ENCODE results near the gene HOXC11. TPM values are rescaled to one million over a fixed set of nuclear protein-coding genes. Genes with fewer than 3 reads are reported as not detected.

Gene HOXC11
- total and polyA plus RNA-seq, 2 of the 4 experiments (the other 2 are of a cell fraction): not detected

Small RNA genes within 50 kb of the gene (microRNA-seq; reads per million reads assigned to microRNA genes)
- gene AC012531.3 (ENCODE audit: insufficient read depth, insufficient read length) (not detected), gene AC012531.4 (ENCODE audit: insufficient read depth, insufficient read length) (not detected), gene MIR196A2 (ENCODE audit: insufficient read depth in 1 of 2, insufficient read length in 1 of 2, unreplicated experiment in 1 of 2) (2.1 to 93.5 reads per million in 2 experiments), gene RF01905 (ENCODE audit: insufficient read depth, insufficient read length) (not detected), gene RF01906 (ENCODE audit: insufficient read depth, insufficient read length) (not detected)

Small RNA genes within 50 kb of the gene (small RNA-seq; reads per million reads assigned to genes)
- gene AC012531.3 (0 reads per million in 5 experiments), gene AC012531.4 (0 reads per million in 5 experiments), gene MIR196A2 (0 reads per million in 5 experiments), gene RF01905 (0 reads per million in 5 experiments), gene RF01906 (0 reads per million in 5 experiments)

Other genes with a start within 250 kb of the HOXC11 start
- gene CALCOCO1, start 245.7 kb upstream of the HOXC11 start, total RNA-seq (2012; rRNA removed): 100.0 and 169 TPM in 2 replicates
- gene CALCOCO1, start 245.7 kb upstream of the HOXC11 start, polyA plus RNA-seq (2012; rRNA removed): 110 and 156 TPM in 2 replicates
- not detected in 2 replicates for gene CISTR, start 221.1 kb upstream of the HOXC11 start, total RNA-seq (2012; rRNA removed)
- not detected in 2 replicates for gene CISTR, start 221.1 kb upstream of the HOXC11 start, polyA plus RNA-seq (2012; rRNA removed)
- gene HOXC13, start 34.3 kb upstream of the HOXC11 start, total RNA-seq (2012; rRNA removed): not detected in 2 replicates
- gene HOXC13, start 34.3 kb upstream of the HOXC11 start, polyA plus RNA-seq (2012; rRNA removed): not detected in 2 replicates
- not detected in 2 replicates for gene HOXC12, start 18.2 kb upstream of the HOXC11 start, total RNA-seq (2012; rRNA removed)
- gene HOXC12, start 18.2 kb upstream of the HOXC11 start, polyA plus RNA-seq (2012; rRNA removed): not detected in 2 replicates
- gene HOTAIR, start 1.8 kb downstream of the HOXC11 start, total RNA-seq (2012; rRNA removed): not detected in 2 replicates
- gene HOTAIR, start 1.8 kb downstream of the HOXC11 start, polyA plus RNA-seq (2012; rRNA removed): not detected in 2 replicates
- not detected in 2 replicates for gene HOXC10, start 12.0 kb downstream of the HOXC11 start, total RNA-seq (2012; rRNA removed)
- 0.15 TPM in 1 of 2 replicates, not detected in the other for gene HOXC10, start 12.0 kb downstream of the HOXC11 start, polyA plus RNA-seq (2012; rRNA removed)
- not detected in 2 replicates for gene HOXC9, start 27.0 kb downstream of the HOXC11 start, total RNA-seq (2012; rRNA removed)
- gene HOXC9, start 27.0 kb downstream of the HOXC11 start, polyA plus RNA-seq (2012; rRNA removed): 0.13 and 0.26 TPM in 2 replicates
- 0.18 and 0.28 TPM in 2 replicates for gene HOXC8, start 35.9 kb downstream of the HOXC11 start, total RNA-seq (2012; rRNA removed)
- 1.3 and 1.4 TPM in 2 replicates for gene HOXC8, start 35.9 kb downstream of the HOXC11 start, polyA plus RNA-seq (2012; rRNA removed)
- gene HOXC6, start 55.3 kb downstream of the HOXC11 start, total RNA-seq (2012; rRNA removed): not detected in 2 replicates
- gene HOXC6, start 55.3 kb downstream of the HOXC11 start, polyA plus RNA-seq (2012; rRNA removed): 1.1 TPM in 2 replicates
- not detected in 2 replicates for gene HOXC5, start 59.9 kb downstream of the HOXC11 start, total RNA-seq (2012; rRNA removed)
- not detected in 2 replicates for gene HOXC5, start 59.9 kb downstream of the HOXC11 start, polyA plus RNA-seq (2012; rRNA removed)
- under 0.01 TPM in 1 of 2 replicates, not detected in the other for gene HOXC4, start 80.7 kb downstream of the HOXC11 start, total RNA-seq (2012; rRNA removed)
- gene HOXC4, start 80.7 kb downstream of the HOXC11 start, polyA plus RNA-seq (2012; rRNA removed): 0.23 and 0.26 TPM in 2 replicates
- gene SMUG1, start 215.9 kb downstream of the HOXC11 start, total RNA-seq (2012; rRNA removed): 25.8 and 45.2 TPM in 2 replicates
- 36.3 and 37.3 TPM in 2 replicates for gene SMUG1, start 215.9 kb downstream of the HOXC11 start, polyA plus RNA-seq (2012; rRNA removed)